ENCODE results near the gene TMEM233.

GRCh38 chr12:119546340-119546739 is 47.2 kb upstream of the TMEM233 start:
- TF ChIP-seq ESRRA (IDR thresholded peaks at IDR 0.05; ENCODE audit: low read length) (no peak), CBX5 (IDR thresholded peaks at IDR 0.05; ENCODE audit: low read depth) (no peak), MYC (IDR thresholded peaks at IDR 0.05; ENCODE audit: insufficient read depth, insufficient read length, insufficient replicate concordance, low read length, severe bottlenecking) (no peak), CREB1 (IDR thresholded peaks at IDR 0.05; ENCODE audit: low read depth) (no peak), STAT3 (IDR thresholded peaks at IDR 0.05; ENCODE audit: low read depth, low read length) (no peak), EZH2 (IDR thresholded peaks at IDR 0.05; ENCODE audit: borderline replicate concordance, control insufficient read depth, low read depth, low read length) (no peak), POLR2AphosphoS5 (IDR thresholded peaks at IDR 0.05; ENCODE audit: low read length) (no peak), MEF2A (IDR thresholded peaks at IDR 0.05; ENCODE audit: insufficient read depth, low read depth, low read length) (no peak)
- TF ChIP-seq, protein P1, sequence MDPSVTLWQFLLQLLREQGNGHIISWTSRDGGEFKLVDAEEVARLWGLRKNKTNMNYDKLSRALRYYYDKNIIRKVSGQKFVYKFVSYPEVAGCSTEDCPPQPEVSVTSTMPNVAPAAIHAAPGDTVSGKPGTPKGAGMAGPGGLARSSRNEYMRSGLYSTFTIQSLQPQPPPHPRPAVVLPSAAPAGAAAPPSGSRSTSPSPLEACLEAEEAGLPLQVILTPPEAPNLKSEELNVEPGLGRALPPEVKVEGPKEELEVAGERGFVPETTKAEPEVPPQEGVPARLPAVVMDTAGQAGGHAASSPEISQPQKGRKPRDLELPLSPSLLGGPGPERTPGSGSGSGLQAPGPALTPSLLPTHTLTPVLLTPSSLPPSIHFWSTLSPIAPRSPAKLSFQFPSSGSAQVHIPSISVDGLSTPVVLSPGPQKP (IDR thresholded peaks at IDR 0.05; ENCODE audit: low read depth, low read length), result no peak
- TF ChIP-seq, protein P2, sequence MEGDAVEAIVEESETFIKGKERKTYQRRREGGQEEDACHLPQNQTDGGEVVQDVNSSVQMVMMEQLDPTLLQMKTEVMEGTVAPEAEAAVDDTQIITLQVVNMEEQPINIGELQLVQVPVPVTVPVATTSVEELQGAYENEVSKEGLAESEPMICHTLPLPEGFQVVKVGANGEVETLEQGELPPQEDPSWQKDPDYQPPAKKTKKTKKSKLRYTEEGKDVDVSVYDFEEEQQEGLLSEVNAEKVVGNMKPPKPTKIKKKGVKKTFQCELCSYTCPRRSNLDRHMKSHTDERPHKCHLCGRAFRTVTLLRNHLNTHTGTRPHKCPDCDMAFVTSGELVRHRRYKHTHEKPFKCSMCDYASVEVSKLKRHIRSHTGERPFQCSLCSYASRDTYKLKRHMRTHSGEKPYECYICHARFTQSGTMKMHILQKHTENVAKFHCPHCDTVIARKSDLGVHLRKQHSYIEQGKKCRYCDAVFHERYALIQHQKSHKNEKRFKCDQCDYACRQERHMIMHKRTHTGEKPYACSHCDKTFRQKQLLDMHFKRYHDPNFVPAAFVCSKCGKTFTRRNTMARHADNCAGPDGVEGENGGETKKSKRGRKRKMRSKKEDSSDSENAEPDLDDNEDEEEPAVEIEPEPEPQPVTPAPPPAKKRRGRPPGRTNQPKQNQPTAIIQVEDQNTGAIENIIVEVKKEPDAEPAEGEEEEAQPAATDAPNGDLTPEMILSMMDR (IDR thresholded peaks at IDR 0.05 in 2 of 3, conservative IDR thresholded peaks at IDR 0.05 in 1 of 3; ENCODE audit: control insufficient read depth in 2 of 3, extremely low read depth in 1 of 3, insufficient read depth in 1 of 3, low read depth in 3 of 3, low read length in 3 of 3), result no peak

Data from GM12878 (cell line).